ENCODE data around the gene TFPT.

TFPT gene

GRCh38 chr19:54156953-54157352, 41.5 kb upstream of the TFPT start:
- no peaks in the 10 kb centered on the region for H4K20me1 ChIP-seq (ENCODE audit: insufficient read depth, low read length)
- no peak for TF ChIP-seq EZH2 (optimal IDR thresholded peaks at IDR 0.05; ENCODE audit: low read depth, low read length)
- TF ChIP-seq CTCF (IDR thresholded peaks at IDR 0.05; ENCODE audit: low read length), result no peak
- no peak for TF ChIP-seq EZH2phosphoT487 (IDR thresholded peaks at IDR 0.05; ENCODE audit: low read length)
- H3K9ac ChIP-seq (ENCODE audit: low read length), result no peak overlapping the region
- peaks cover 10% of the 10 kb centered on the region; the same call in 1 of the 2 replicates for H3K4me1 ChIP-seq (ENCODE audit: low read length)
- peaks cover 8% of the 10 kb centered on the region; the same call in 1 of the 2 replicates for H3K36me3 ChIP-seq (replicated peaks; ENCODE audit: insufficient read depth, low read length)
- no peak overlapping the region for H3K27ac ChIP-seq (ENCODE audit: low read length)
- H3K9me3 ChIP-seq (replicated peaks; ENCODE audit: insufficient read depth, low read length), result no peaks in the 10 kb centered on the region
- peaks cover 25% of the 10 kb centered on the region for H3F3A ChIP-seq (ENCODE audit: insufficient read depth, low read length)
- H3K9me2 ChIP-seq (replicated peaks; ENCODE audit: insufficient read depth, low read length), result no peaks in the 10 kb centered on the region
- no peak overlapping the region for H2AFZ ChIP-seq (ENCODE audit: low read length)
- peaks cover 30% of the 10 kb centered on the region for H3K79me2 ChIP-seq (ENCODE audit: low read length)
- H3K4me3 ChIP-seq (ENCODE audit: low read length), result no peak overlapping the region
- H3K27me3 ChIP-seq (replicated peaks; ENCODE audit: insufficient read depth, low read length), result no peaks in the 10 kb centered on the region
- no peak for DNase-seq
- no peak overlapping the region for H3K4me2 ChIP-seq (ENCODE audit: low read depth, low read length)

GRCh38 chr19:54156490-54156889, 41.0 kb upstream of the TFPT start:
- no peak overlapping the region for H3K4me3 ChIP-seq (ENCODE audit: low read length)
- H3K4me2 ChIP-seq (ENCODE audit: low read depth, low read length), result no peak overlapping the region
- no peak overlapping the region for H3K27ac ChIP-seq (ENCODE audit: low read length)
- TF ChIP-seq CTCF (IDR thresholded peaks at IDR 0.05; ENCODE audit: low read length) (no peak), EZH2phosphoT487 (IDR thresholded peaks at IDR 0.05; ENCODE audit: low read length) (no peak), EZH2 (optimal IDR thresholded peaks at IDR 0.05; ENCODE audit: low read depth, low read length) (no peak)
- H3F3A ChIP-seq (ENCODE audit: insufficient read depth, low read length), result peaks cover 25% of the 10 kb centered on the region
- H3K36me3 ChIP-seq (replicated peaks; ENCODE audit: insufficient read depth, low read length), result peaks cover 8% of the 10 kb centered on the region; the same call in 1 of the 2 replicates
- no peaks in the 10 kb centered on the region for H3K27me3 ChIP-seq (replicated peaks; ENCODE audit: insufficient read depth, low read length)
- peaks cover 30% of the 10 kb centered on the region for H3K79me2 ChIP-seq (ENCODE audit: low read length)
- H3K9me3 ChIP-seq (replicated peaks; ENCODE audit: insufficient read depth, low read length), result no peaks in the 10 kb centered on the region
- H2AFZ ChIP-seq (ENCODE audit: low read length), result no peak overlapping the region
- H4K20me1 ChIP-seq (ENCODE audit: insufficient read depth, low read length), result no peaks in the 10 kb centered on the region
- H3K9ac ChIP-seq (ENCODE audit: low read length), result no peak overlapping the region
- DNase-seq, result no peak
- H3K9me2 ChIP-seq (replicated peaks; ENCODE audit: insufficient read depth, low read length), result no peaks in the 10 kb centered on the region
- H3K4me1 ChIP-seq (ENCODE audit: low read length), result peaks cover 10% of the 10 kb centered on the region; the same call in 1 of the 2 replicates

GRCh38 chr19:54155694-54156093, 40.2 kb upstream of the TFPT start:
- peaks cover 27% of the 10 kb centered on the region for H3K79me2 ChIP-seq (ENCODE audit: low read length)

More at GRCh38 chr19:54155694-54156093, 40.2 kb upstream of the TFPT start:
- Histone ChIP-seq H3F3A (ENCODE audit: insufficient read depth, low read length) (peaks cover 25% of the 10 kb centered on the region), H2AFZ (ENCODE audit: low read length) (no peak overlapping the region), H3K27me3 (replicated peaks; ENCODE audit: insufficient read depth, low read length) (no peaks in the 10 kb centered on the region), H3K4me2 (ENCODE audit: low read depth, low read length) (no peak overlapping the region), H3K36me3 (replicated peaks; ENCODE audit: insufficient read depth, low read length) (peaks cover 8% of the 10 kb centered on the region; the same call in 1 of the 2 replicates), H3K9me2 (replicated peaks; ENCODE audit: insufficient read depth, low read length) (no peaks in the 10 kb centered on the region), H3K9ac (ENCODE audit: low read length) (no peak overlapping the region), H4K20me1 (ENCODE audit: insufficient read depth, low read length) (no peaks in the 10 kb centered on the region), H3K9me3 (replicated peaks; ENCODE audit: insufficient read depth, low read length) (no peaks in the 10 kb centered on the region), H3K4me3 (ENCODE audit: low read length) (no peak overlapping the region), H3K27ac (ENCODE audit: low read length) (no peak overlapping the region), H3K4me1 (ENCODE audit: low read length) (peaks cover 10% of the 10 kb centered on the region; the same call in 1 of the 2 replicates)
- DNase-seq, result no peak
- no peak for TF ChIP-seq EZH2 (optimal IDR thresholded peaks at IDR 0.05; ENCODE audit: low read depth, low read length)
- TF ChIP-seq CTCF (IDR thresholded peaks at IDR 0.05; ENCODE audit: low read length), result no peak
- no peak for TF ChIP-seq EZH2phosphoT487 (IDR thresholded peaks at IDR 0.05; ENCODE audit: low read length)
